Right lobe of liver (tissue), 6 donors: ENCODE measurements around the gene ANKRD63. TPM values are rescaled to one million over a fixed set of nuclear protein-coding genes. Genes with fewer than 3 reads are reported as not detected.

ENCODE experiments used
- ATAC-seq, 4 donors: fragments of 200-7000 bp; cut with Tn5 transposase; one replicate each; pipeline ENCODE4 v1.9.1; 2020; ENCODE audit warnings: mild to moderate bottlenecking in 4 of 4, moderate library complexity in 4 of 4
- DNase-seq, 3 donors: peaks; one replicate each; pipeline ENCODE4 v3.0.0-alpha.2; 2020
- H3K27ac ChIP-seq, 3 donors: fragments of 200-600 bp; one replicate each; pipeline ENCODE4 v1.8.0; 2022
- H3K27me3 ChIP-seq, 2 donors: fragments of 200-600 bp; one replicate each; pipeline ENCODE4 v1.8.0; 2022
- H3K36me3 ChIP-seq, 4 donors: fragments of 200-600 bp; sonication (generic) in 1 of 4; one replicate each; pipeline versions ENCODE4 v1.5.1 to v1.8.0; 2017 to 2022; ENCODE audit warnings: control low read depth in 1 of 4
- H3K4me1 ChIP-seq, 4 donors: fragments of 200-600 bp; sonication (generic) in 1 of 4; one replicate each; pipeline versions ENCODE4 v1.5.1 to v1.8.0; 2017 to 2022; ENCODE audit warnings: control low read depth in 1 of 4
- H3K4me3 ChIP-seq, 3 donors: fragments of 200-600 bp; one replicate each; pipeline ENCODE4 v1.8.0; 2022
- H3K9me3 ChIP-seq, 4 donors: fragments of 200-600 bp; sonication (generic) in 1 of 4; one replicate each; pipeline versions ENCODE4 v1.5.1 to v1.8.0; 2017 to 2022; ENCODE audit warnings: control low read depth in 1 of 4
- POLR2A ChIP-seq: fragments of 450-650 bp; IDR thresholded peaks from one replicate; pipeline ENCODE4 v1.6.1; 2017; ENCODE audit warnings: antibody characterized with exemption, mild to moderate bottlenecking
- WGBS: methylation state at CpG from one replicate; pipeline ENCODE4 v1.1.6; 2018; ENCODE audit warnings: low coverage, low lambda C conversion rate; ENCODE audit not compliant: insufficient coverage; ENCODE audit errors: missing lambda C conversion rate; 5-methylcytosine and 5-hydroxymethylcytosine counted together
- intact Hi-C, 2 donors: fragments of 100-400 bp; cut with DNase I; formaldehyde crosslinking; loops; one replicate each; pipeline versions ENCODE4 v1.11.2 to v1.14.1; 2022
- total RNA-seq, 6 experiments: library from RNA; depleted of rRNA in 2 of 6; stranded (reverse); fragments of >200 nt in 2 of 6; fragmentation: NEBNext Ultra II Directional in 3 of 6; extraction: Animal tissue kit (Norgen Biotek cat#: 25700) in 3 of 6; gene quantifications; one replicate each; pipeline versions ENCODE4 v1.1.0 to v1.2.4, GENCODE V29; 2016 to 2023
- TF ChIP-seq, protein P1 (sequence below), 4 donors: fragments of 200-600 bp in 3 of 4; fragments of 450-650 bp in 1 of 4; IDR thresholded peaks; one replicate each; pipeline versions ENCODE4 v1.5.1 to v1.8.0; 2016 to 2022; ENCODE audit warnings: antibody characterized with exemption in 4 of 4, mild to moderate bottlenecking in 2 of 4
- donor health status: DM: no; HTN: yes; CAD: no.
- donor health status: DM: no; HTN: no; CAD: no.
- donor health status: DM: no; HTN: no; CAD: no.
- donor health status: DM: no; HTN: yes; CAD: no.
- donor health status: DM: no; HTN: yes; CAD: no.

The ANKRD63 gene
- total RNA-seq, 6 experiments from 2014 or later, result 0.24 TPM; not detected in 5

DNA sequence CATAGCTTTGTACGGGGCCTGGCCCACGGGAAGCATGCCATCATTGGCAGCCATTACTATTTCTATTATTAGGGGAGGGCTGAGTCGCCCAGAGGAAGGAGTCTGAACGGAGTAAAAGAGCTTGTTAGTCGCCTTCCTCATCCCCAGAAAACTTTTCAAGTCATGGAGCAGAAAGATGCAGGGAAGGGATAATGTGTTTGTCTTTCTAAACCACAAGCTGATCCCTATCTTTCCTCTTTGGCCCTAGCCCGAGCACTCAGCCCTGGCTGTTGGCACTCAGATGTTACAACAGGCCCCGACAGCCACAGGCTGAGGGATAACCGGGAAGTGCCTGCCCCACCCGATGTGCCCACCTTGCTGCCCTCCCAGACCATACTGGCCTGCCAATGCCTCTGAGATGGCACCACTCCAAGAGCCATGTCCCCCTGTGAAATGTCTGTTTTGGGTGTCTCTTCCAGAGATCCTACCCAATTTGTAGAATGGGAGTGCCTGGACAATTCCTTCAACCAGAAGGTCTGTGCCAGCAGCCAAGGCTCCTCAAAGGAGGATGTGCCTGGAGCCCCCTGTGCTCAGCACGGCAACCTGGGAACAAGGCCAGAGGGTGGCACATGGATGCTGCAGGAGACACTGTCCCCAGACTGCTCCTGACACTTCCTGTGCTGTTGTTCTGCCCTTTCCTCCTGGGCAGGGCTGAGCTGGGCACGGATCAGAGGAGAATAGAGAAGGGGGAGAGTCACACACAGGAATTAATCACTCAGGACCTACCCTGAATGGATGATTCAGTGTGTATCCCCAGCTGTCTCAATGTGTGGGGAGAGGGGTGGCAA lies 33.2 kb downstream of the ANKRD63 start:
- 34% methylated on average over 2 of the region's 11 CpGs for WGBS
- TF ChIP-seq, protein P1, sequence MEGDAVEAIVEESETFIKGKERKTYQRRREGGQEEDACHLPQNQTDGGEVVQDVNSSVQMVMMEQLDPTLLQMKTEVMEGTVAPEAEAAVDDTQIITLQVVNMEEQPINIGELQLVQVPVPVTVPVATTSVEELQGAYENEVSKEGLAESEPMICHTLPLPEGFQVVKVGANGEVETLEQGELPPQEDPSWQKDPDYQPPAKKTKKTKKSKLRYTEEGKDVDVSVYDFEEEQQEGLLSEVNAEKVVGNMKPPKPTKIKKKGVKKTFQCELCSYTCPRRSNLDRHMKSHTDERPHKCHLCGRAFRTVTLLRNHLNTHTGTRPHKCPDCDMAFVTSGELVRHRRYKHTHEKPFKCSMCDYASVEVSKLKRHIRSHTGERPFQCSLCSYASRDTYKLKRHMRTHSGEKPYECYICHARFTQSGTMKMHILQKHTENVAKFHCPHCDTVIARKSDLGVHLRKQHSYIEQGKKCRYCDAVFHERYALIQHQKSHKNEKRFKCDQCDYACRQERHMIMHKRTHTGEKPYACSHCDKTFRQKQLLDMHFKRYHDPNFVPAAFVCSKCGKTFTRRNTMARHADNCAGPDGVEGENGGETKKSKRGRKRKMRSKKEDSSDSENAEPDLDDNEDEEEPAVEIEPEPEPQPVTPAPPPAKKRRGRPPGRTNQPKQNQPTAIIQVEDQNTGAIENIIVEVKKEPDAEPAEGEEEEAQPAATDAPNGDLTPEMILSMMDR (IDR thresholded peaks at IDR 0.05), result no peak
- TF ChIP-seq POLR2A, result no peak
- Histone ChIP-seq H3K36me3 (no peaks in the 10 kb centered on the region), H3K27ac (no peak overlapping the region), H3K4me1 (peaks cover 0 to 14% (median 5%) of the 10 kb centered on the region in 4 donors), H3K4me3 (no peak overlapping the region), H3K27me3 (peaks cover 0 to 17% of the 10 kb centered on the region in 2 donors), H3K9me3 (no peaks in the 10 kb centered on the region)
- ATAC-seq (no peak), DNase-seq (peak in 2 of 3 donors; percentile 14 to 31)
- intact Hi-C loops, result no loop called here

DNA sequence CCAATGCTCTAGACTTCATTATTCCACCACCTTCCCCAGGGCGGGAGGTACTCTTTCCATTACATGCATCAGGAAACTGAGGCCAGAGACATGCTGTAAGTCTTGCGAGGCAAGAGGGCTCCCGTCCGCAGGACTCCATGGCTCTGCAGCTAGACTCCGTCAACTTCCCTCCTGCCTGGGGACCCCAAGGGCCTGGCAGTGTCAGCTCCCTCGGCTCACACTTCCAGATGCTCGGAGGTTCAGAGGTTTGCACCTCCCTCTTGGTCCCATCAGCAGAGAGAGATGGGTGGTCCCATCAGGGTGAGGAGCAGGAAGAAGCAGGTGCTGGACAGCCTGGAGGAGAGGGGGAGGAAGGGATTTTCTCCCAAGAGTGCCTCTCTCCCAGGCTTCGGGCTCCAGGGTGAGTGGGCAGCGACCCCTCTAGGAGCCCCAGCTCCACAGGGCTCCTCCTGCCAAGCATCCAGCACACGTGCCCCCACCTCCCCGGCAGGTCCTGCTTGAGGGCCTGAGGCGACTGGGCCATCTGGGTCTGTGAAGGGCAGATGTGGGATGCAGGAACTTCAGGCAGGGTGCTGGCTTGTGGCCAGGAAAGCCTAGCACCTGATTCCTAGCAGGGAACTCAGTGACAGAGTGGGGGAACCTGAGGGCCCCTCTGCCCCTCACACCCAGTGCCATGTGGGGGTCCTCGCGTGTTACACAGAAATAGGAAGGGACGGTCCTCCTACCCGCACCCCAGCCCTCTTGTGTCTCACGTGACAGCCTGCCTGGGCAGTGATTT lies 34.7 kb downstream of the ANKRD63 start:
- WGBS, result 87% methylated on average over 3 of the region's 17 CpGs
- no peaks in the 10 kb centered on the region for H3K36me3 ChIP-seq
- intact Hi-C loops, result no loop called here
- H3K4me3 ChIP-seq, result no peak overlapping the region
- no peak overlapping the region for H3K27ac ChIP-seq
- peaks cover 0 to 9% of the 10 kb centered on the region in 2 donors for H3K27me3 ChIP-seq
- DNase-seq, result peak in 1 of 3 donors; percentile 16
- ATAC-seq, result no peak
- no peaks in the 10 kb centered on the region for H3K9me3 ChIP-seq
- H3K4me1 ChIP-seq, result peaks cover 0 to 10% (median 5%) of the 10 kb centered on the region in 4 donors
- TF ChIP-seq, protein P1 (IDR thresholded peaks at IDR 0.05), result no peak
- no peak for TF ChIP-seq POLR2A

DNA sequence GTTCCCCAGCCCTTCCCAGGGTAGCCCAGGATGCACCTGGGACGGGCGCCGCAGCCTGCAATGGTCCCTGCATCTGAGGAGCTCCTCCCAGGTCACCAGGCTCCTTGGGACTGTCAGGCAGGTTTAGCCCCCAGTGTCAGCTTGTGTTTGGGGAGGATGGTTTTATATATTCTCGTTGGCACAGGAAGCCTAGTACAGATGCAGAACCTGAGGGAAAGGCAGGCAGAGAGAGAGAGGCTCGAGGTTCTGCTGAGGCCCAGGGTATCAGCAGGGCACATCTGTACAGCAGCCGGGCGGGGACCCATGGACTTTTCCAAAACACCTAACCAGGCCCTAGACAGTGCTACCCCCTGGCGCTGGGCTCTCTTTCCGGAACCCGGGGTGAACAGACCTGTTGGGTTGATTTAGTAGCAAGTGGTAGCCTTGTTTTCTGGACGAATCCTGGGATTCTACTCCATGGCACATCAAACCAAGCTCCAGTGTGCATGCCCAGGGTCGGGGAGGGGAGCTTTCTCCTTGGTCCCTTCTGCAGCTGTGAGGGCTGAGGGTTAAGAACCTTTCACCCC lies 35.4 kb downstream of the ANKRD63 start:
- no peak overlapping the region for H3K4me3 ChIP-seq
- peaks cover 0 to 3% (median 1%) of the 10 kb centered on the region in 4 donors for H3K4me1 ChIP-seq
- peaks cover 0 to 2% of the 10 kb centered on the region in 2 donors for H3K27me3 ChIP-seq
- H3K9me3 ChIP-seq, result no peaks in the 10 kb centered on the region
- WGBS, result 83% methylated on average over 1 of the region's 12 CpGs
- H3K36me3 ChIP-seq, result no peaks in the 10 kb centered on the region
- DNase-seq, result peak in 1 of 3 donors; percentile 9
- TF ChIP-seq, protein P1 (IDR thresholded peaks at IDR 0.05), result no peak
- TF ChIP-seq POLR2A, result no peak
- H3K27ac ChIP-seq, result no peak overlapping the region
- intact Hi-C loops, result no loop called here
- ATAC-seq, result no peak

DNA sequence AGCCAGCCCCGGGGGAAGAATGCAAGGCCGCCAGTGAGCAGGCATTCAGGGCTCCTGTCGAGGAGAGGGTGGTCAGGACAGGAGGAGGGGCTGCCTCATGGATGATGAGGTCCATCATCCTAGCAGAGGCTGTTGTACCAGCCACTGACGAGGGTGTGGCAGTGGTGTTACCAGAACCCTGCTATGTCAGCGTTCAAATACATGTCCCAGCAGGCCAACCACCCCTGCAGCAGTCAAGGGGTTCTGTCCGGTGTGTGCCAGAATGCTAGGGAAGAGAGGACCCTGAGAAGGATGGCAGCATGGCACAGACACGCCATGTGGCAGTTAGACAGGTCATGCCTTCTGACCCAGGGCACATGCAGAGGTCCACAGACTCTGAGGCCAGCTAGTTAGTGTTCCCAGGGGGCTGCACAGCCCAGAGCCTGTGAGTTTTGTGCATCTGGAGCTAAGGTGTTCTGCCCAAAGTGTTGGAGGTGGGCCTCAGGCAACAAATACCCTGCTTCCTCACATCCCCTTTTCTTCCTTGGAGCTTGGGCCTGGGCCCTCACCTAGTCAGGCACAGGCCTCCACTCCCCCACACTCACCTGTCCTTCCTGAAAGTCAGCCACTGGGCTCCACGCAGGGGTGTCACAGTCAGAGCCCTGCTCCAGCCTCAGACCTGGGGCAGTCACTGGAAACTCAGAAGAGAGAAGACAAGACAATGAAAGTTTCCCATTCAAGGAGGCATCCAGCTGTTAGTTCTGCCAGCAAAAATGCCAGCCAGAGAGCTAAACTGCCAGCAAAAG lies 36.2 kb downstream of the ANKRD63 start:
- H3K4me3 ChIP-seq, result no peak overlapping the region
- ATAC-seq, result no peak
- intact Hi-C loops, result no loop called here
- no peaks in the 10 kb centered on the region for H3K4me1 ChIP-seq
- WGBS, result no CpG with 5 or more reads among the region's 8 CpGs
- H3K36me3 ChIP-seq, result no peaks in the 10 kb centered on the region
- no peaks in the 10 kb centered on the region for H3K9me3 ChIP-seq
- TF ChIP-seq, protein P1 (IDR thresholded peaks at IDR 0.05), result no peak
- H3K27ac ChIP-seq, result no peak overlapping the region
- peak in 1 of 3 donors; percentile 8 for DNase-seq
- no peaks in the 10 kb centered on the region for H3K27me3 ChIP-seq
